Neural crest cell (in vitro differentiated cells): ENCODE data around the gene TLE5. TPM values are rescaled to one million over a fixed set of nuclear protein-coding genes. Genes with fewer than 3 reads are reported as not detected.

Source experiments
- DNase-seq: peaks from one replicate; pipeline ENCODE4 v3.0.0; 2021; ENCODE audit warnings: low read depth, mixed read lengths, low spot score
- H3K27ac Mint-ChIP-seq: one replicate; pipeline ENCODE4 v1.8.0; 2021; ENCODE audit warnings: mild to moderate bottlenecking, mixed read lengths; ENCODE audit not compliant: unreplicated experiment
- H3K27me3 Mint-ChIP-seq: 2 replicates; pipeline ENCODE4 v1.8.0; 2021; ENCODE audit warnings: low read depth, mild to moderate bottlenecking, mixed read lengths
- H3K36me3 Mint-ChIP-seq: 2 replicates; pipeline ENCODE4 v1.8.0; 2021; ENCODE audit warnings: low read depth, mild to moderate bottlenecking, mixed read lengths
- H3K4me1 Mint-ChIP-seq: 2 replicates; pipeline ENCODE4 v1.8.0; 2021; ENCODE audit warnings: mixed read lengths
- H3K4me3 Mint-ChIP-seq: one replicate; pipeline ENCODE4 v1.8.0; 2021; ENCODE audit warnings: mild to moderate bottlenecking, mixed read lengths
- H3K9me3 Mint-ChIP-seq: 2 replicates; pipeline ENCODE4 v1.8.0; 2021; ENCODE audit warnings: mixed read lengths
- CTCF ChIP-seq: fragments of 200-600 bp; sonication (generic); conservative IDR thresholded peaks from 2 replicates; pipeline ENCODE4 v1.5.0; 2021; ENCODE audit warnings: antibody characterized with exemption, mild to moderate bottlenecking
- long read RNA-seq: library from polyadenylated mRNA; unstranded; transcript quantifications from one replicate; pipeline ENCODE4 v2.0.0, GENCODE V29; 2020
- total RNA-seq: library from RNA; stranded (reverse); gene quantifications from 2 replicates; pipeline ENCODE4 v1.2.1, GENCODE V29; 2021

Gene TLE5
- 244 and 247 TPM in 2 replicates for total RNA-seq
- long read RNA-seq: 0 reads

DNA sequence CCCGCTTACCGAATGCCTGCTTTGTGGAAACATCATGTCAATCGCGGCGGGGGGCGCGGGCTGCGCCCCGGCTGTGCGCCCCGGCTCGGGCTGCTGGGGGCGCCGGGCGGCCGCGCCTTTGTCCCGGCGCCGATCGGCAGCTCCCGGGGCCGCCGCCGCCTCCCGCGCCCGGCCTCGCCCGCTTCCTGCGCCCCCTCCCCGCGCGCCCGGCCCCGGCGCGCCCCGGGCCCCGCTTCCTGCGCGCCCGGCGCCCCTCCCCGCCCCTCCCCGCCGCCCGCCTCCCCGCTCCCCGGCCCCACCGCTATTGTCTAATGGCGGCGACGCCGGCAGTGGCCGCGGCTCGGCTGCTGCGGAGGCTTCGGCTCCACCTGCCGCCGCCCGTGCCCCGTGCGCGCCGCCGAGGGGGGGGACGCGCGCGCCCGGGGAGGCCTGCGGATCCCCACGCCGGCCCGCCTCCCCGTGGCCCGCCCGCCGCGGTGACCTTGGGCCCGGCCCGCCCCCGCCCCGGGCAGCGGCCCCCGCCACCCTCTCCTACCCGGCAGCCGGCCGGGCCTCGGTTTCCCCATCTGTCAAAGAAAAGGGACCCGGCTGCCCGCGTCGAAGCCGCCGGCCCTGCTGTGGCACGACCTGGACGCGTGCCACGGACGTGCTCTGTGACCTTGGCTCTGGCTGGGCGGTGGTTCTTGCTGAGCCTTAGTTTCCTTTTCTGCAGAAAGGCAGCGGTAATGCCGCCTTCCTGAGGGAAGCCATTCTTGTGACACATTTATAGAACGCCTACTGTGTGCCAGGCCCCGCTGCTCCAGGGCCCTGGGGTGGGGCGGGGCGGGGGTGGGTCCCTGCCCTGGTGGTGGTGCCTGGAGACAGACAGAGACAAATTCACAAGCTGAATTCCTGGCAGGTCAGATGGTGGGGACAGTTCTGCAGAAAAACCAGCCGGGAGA lies at the start of gene TLE5:
Gene TLE5 (minus strand): TSS at position 331 of the 941 bp plus-strand sequence. CDS start 295 bp downstream, at position 36.
- no peaks in the 10 kb centered on the region for H3K27me3 Mint-ChIP-seq
- DNase-seq: no peak
- peak within 1 kb of the TSS; percentile 84 for H3K4me3 Mint-ChIP-seq
- peak; percentile 19 for TF ChIP-seq CTCF
- H3K9me3 Mint-ChIP-seq: no peaks in the 10 kb centered on the region
- peaks cover 2% of the 10 kb centered on the region for H3K36me3 Mint-ChIP-seq
- peaks cover 14% of the 10 kb centered on the region for H3K4me1 Mint-ChIP-seq
- no peak within 1 kb of the TSS for H3K27ac Mint-ChIP-seq

DNA sequence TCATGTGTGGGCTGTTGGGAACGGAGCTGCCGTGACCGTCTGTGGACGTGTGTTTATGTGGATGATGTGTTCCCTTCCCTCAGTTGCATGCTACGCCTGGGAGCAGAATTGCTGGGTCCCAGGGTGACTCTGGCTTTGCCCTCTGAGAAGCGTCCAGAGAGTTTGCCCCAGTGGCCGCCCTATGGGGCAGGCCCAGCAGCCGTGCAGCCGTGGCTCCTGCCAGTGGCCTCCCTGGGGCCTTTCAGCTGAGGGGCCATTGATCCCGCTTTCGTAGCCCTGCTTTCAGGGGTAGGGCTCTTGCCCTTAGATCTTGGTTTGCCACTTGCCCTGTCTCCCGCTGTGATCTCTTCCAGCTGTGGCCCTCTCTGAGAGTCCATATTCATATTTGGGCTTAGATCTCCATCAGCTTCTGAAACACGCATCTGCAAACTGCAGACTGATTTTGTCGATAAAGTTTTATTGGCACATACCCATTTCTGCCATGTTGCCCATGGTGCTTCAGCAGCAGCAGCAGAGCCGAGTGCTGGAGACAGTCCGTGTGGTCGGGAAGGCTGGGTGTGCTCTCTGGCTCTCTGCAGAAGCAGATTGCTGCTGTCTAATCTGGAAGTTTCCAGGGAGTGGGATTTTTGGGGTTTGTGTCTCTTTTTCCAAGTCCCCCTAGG lies 49.4 kb upstream of the TLE5 start:
- H3K4me3 Mint-ChIP-seq: no peak overlapping the region
- H3K27ac Mint-ChIP-seq: no peak overlapping the region

GRCh38 chr19:3110126-3110825 lies 48.0 kb upstream of the TLE5 start:
- no peak overlapping the region for H3K27ac Mint-ChIP-seq
- H3K4me3 Mint-ChIP-seq: no peak overlapping the region
- DNase-seq: no peak
- no peak for TF ChIP-seq CTCF
- H3K27me3 Mint-ChIP-seq: no peaks in the 10 kb centered on the region
- no peaks in the 10 kb centered on the region for H3K9me3 Mint-ChIP-seq
- H3K36me3 Mint-ChIP-seq: no peaks in the 10 kb centered on the region
- H3K4me1 Mint-ChIP-seq: peaks cover 10% of the 10 kb centered on the region

More for the DNA sequence above, 49.4 kb upstream of the TLE5 start:
- H3K27me3 Mint-ChIP-seq: no peaks in the 10 kb centered on the region
- H3K9me3 Mint-ChIP-seq: no peaks in the 10 kb centered on the region
- no peaks in the 10 kb centered on the region for H3K36me3 Mint-ChIP-seq
- no peak for DNase-seq
- no peak for TF ChIP-seq CTCF
- peaks cover 10% of the 10 kb centered on the region for H3K4me1 Mint-ChIP-seq

GRCh38 chr19:3109491-3109890 lies 47.2 kb upstream of the TLE5 start:
- H3K36me3 Mint-ChIP-seq: no peaks in the 10 kb centered on the region
- H3K9me3 Mint-ChIP-seq: no peaks in the 10 kb centered on the region
- H3K4me1 Mint-ChIP-seq: peaks cover 10% of the 10 kb centered on the region
- no peak overlapping the region for H3K4me3 Mint-ChIP-seq
- TF ChIP-seq CTCF: no peak
- no peaks in the 10 kb centered on the region for H3K27me3 Mint-ChIP-seq
- no peak overlapping the region for H3K27ac Mint-ChIP-seq
- DNase-seq: no peak

GRCh38 chr19:3108775-3109174 lies 46.5 kb upstream of the TLE5 start:
- Mint-ChIP-seq H3K9me3 (no peaks in the 10 kb centered on the region), H3K27me3 (no peaks in the 10 kb centered on the region)
- DNase-seq: peak; percentile 65

More at GRCh38 chr19:3108775-3109174, 46.5 kb upstream of the TLE5 start:
- Mint-ChIP-seq H3K27ac (peak overlapping the region; percentile 74), H3K4me1 (peaks cover 15% of the 10 kb centered on the region), H3K36me3 (no peaks in the 10 kb centered on the region), H3K4me3 (no peak overlapping the region)
- peak; percentile 85 for TF ChIP-seq CTCF
